ENCODE results near the gene HERC5.

DNA sequence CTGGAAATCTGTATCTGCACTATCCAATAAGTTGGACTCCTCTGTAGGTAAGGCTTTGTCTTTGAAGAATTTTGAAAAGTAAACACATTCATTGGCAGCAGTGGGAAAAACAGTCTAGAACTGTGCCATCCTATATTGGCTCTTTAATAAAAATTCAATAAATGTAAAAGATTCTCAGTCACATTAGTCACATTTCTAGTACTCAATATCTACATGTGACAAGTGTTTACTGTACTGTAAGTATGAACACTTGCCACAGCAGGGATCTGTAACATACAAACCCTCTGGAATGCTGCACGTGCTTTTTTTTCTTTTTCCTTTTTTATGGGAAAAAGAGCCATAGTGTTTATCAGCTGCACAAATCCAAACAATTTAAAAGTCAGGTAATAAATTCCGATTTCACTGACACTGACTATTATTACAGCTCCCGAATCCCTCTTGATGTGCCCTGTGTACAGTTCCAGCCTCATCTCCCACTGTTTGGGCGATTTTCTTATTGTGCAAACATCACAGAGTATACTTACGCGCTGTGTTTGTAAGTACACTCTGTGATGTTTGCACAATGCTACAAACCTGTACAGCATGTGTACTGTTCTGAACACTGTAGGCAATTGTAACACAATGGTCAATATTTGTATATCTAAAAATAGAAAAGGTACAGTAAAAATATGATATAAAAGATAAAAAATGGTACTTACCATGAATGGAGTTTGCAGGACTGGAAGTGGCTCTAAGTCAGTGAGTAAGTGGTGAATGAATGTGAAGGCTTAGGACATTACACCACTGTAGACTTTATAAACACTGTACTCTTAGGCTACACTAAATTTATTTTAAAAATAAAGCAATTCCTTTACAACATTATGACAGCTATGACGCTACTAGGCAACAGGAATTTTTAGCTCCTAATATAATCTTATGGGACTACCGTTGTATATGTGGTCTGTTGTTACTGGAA is 57.9 kb downstream of the HERC5 start:
- TF ChIP-seq CTCF (IDR thresholded peaks at IDR 0.05; ENCODE audit: low read length) (no peak), EZH2 (optimal IDR thresholded peaks at IDR 0.05; ENCODE audit: low read depth, low read length) (no peak), EZH2phosphoT487 (IDR thresholded peaks at IDR 0.05; ENCODE audit: low read length) (no peak)
